Measurements from ENCODE around the gene LAMB1. TPM values are rescaled to one million over a fixed set of nuclear protein-coding genes. Genes with fewer than 3 reads are reported as not detected.

Gene LAMB1
- total RNA-seq, 2 experiments from 2014 or later = 0.17 TPM; not detected in 1

DNA sequence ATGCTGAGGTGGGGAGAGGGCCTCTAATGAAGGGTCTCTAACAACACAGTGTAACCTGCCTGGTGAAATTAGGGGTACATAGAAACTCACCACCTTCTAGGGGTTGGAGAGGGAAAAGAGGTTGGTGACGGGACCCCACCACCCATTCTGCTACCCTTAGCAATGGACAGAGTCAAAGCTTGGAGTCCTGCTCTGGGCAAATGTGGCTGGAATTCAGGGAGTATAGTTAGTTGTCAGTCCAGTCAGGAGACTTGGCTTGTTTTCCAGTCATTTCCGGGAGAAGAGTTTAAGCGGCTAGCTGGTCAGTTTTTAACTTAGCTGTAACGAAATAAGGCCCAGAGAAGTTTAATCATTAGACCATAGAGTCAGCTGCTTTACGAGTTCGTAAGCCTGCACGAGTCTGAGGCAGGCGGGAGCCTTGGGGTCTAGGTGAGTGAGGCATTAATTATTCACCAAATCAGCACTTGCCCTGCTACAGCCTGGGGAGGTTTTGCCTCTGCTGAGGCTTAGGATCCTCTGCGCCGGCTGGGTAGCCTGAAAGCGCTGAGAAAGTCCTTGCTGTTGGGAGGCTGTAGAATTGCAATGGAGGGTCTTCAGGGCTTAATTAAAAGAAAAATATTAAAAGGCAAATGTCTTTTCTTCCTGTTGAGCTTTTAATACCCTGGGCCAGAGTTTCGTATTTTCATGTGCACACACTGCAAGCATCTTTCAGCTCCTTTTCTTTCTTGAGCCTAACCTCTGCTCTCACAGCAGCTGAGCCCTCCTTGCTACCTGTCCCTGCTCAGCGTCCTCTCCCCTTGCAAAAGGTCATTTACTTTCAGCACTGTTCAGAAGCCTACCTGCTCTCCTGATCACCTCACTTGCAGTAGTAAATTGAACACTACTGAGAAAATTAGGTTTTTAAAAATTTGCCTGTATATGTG is 1.5 kb upstream of the LAMB1 start:
- TF ChIP-seq, protein P1, sequence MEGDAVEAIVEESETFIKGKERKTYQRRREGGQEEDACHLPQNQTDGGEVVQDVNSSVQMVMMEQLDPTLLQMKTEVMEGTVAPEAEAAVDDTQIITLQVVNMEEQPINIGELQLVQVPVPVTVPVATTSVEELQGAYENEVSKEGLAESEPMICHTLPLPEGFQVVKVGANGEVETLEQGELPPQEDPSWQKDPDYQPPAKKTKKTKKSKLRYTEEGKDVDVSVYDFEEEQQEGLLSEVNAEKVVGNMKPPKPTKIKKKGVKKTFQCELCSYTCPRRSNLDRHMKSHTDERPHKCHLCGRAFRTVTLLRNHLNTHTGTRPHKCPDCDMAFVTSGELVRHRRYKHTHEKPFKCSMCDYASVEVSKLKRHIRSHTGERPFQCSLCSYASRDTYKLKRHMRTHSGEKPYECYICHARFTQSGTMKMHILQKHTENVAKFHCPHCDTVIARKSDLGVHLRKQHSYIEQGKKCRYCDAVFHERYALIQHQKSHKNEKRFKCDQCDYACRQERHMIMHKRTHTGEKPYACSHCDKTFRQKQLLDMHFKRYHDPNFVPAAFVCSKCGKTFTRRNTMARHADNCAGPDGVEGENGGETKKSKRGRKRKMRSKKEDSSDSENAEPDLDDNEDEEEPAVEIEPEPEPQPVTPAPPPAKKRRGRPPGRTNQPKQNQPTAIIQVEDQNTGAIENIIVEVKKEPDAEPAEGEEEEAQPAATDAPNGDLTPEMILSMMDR (conservative IDR thresholded peaks at IDR 0.05; ENCODE audit: low read length) = no peak
- no peak for TF ChIP-seq EZH2phosphoT487 (IDR thresholded peaks at IDR 0.05; ENCODE audit: borderline replicate concordance, low read depth, low read length)
- Histone ChIP-seq H3K4me3 (ENCODE audit: low read depth, low read length, poor library complexity, severe bottlenecking) (no peak overlapping the region), H3K9me2 (ENCODE audit: insufficient read depth, low read length) (no peaks in the 10 kb centered on the region), H3K4me2 (ENCODE audit: low read length) (no peak overlapping the region), H3K4me1 (ENCODE audit: insufficient read depth, low read length, poor library complexity, severe bottlenecking) (no peaks in the 10 kb centered on the region), H4K20me1 (ENCODE audit: insufficient read depth, low read length) (no peaks in the 10 kb centered on the region), H3K9me3 (ENCODE audit: low read length) (no peaks in the 10 kb centered on the region), H3K79me2 (ENCODE audit: insufficient read depth, low read depth, low read length) (no peaks in the 10 kb centered on the region), H2AFZ (ENCODE audit: low read length) (no peak overlapping the region), H3K36me3 (ENCODE audit: insufficient read depth, low read length) (no peaks in the 10 kb centered on the region), H3K27ac (ENCODE audit: low read depth, low read length, poor library complexity, severe bottlenecking) (no peak overlapping the region)
- CTCF ChIA-PET (ENCODE audit: unreplicated experiment) = no interaction called here
- POLR2A ChIA-PET = interaction anchor here (0.6 kb wide), 1 partner anchor 12 kb away, joined by 3 read pairs; no protein-coding TSS in a partner anchor
- intact Hi-C loops (cut with micrococcal nuclease; ENCODE audit: unreplicated experiment) = no loop called here
- DNase-seq (ENCODE audit: low spot score) = no peak
- BruUV-seq (replicated peaks) = no TSS peak

DNA sequence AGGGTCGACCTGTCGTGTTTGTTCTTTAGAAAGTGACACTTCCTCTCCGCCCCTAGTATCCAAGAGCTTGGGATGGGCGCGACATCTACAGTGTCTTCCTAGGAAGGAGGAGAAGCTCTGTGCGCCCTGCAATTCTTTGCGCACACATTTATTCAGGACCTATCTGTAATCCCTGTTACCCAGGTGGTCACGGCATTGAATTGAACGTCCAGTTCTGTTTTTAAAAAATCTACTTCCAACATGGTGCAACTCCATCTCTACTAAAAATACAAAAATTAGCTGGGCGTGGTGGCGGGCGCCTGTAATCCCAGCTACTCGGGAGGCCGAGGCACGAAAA is 606 bp upstream of the LAMB1 start:
- no peaks in the 10 kb centered on the region for H3K4me1 ChIP-seq (ENCODE audit: insufficient read depth, low read length, poor library complexity, severe bottlenecking)
- H3K4me2 ChIP-seq (ENCODE audit: low read length) = no peak overlapping the region
- no peak for TF ChIP-seq EZH2phosphoT487 (IDR thresholded peaks at IDR 0.05; ENCODE audit: borderline replicate concordance, low read depth, low read length)
- TF ChIP-seq, protein P1 (conservative IDR thresholded peaks at IDR 0.05; ENCODE audit: low read length) = no peak
- ChIA-PET CTCF (ENCODE audit: unreplicated experiment) (no interaction called here), POLR2A (no interaction called here)
- H3K9me2 ChIP-seq (ENCODE audit: insufficient read depth, low read length) = no peaks in the 10 kb centered on the region
- H3K4me3 ChIP-seq (ENCODE audit: low read depth, low read length, poor library complexity, severe bottlenecking) = no peak overlapping the region
- H2AFZ ChIP-seq (ENCODE audit: low read length) = no peak overlapping the region
- no peaks in the 10 kb centered on the region for H3K36me3 ChIP-seq (ENCODE audit: insufficient read depth, low read length)
- H4K20me1 ChIP-seq (ENCODE audit: insufficient read depth, low read length) = no peaks in the 10 kb centered on the region
- H3K9me3 ChIP-seq (ENCODE audit: low read length) = no peaks in the 10 kb centered on the region
- BruUV-seq (replicated peaks) = no TSS peak
- intact Hi-C loops (cut with micrococcal nuclease; ENCODE audit: unreplicated experiment) = no loop called here
- H3K79me2 ChIP-seq (ENCODE audit: insufficient read depth, low read depth, low read length) = no peaks in the 10 kb centered on the region
- DNase-seq (ENCODE audit: low spot score) = no peak
- H3K27ac ChIP-seq (ENCODE audit: low read depth, low read length, poor library complexity, severe bottlenecking) = no peak overlapping the region
